Stimulated activated CD4-positive, alpha-beta T cell treated with anti-CD3 and anti-CD28 coated beads, Interleukin-2, amount 100 ng/mL, for 4 hours (primary cell): ENCODE measurements around the gene STRA6.

Experiments used
- DNase-seq: peaks from one replicate; pipeline ENCODE4 v3.0.0-alpha.2; 2020; ENCODE audit warnings: low read depth

Gene STRA6, protein sequence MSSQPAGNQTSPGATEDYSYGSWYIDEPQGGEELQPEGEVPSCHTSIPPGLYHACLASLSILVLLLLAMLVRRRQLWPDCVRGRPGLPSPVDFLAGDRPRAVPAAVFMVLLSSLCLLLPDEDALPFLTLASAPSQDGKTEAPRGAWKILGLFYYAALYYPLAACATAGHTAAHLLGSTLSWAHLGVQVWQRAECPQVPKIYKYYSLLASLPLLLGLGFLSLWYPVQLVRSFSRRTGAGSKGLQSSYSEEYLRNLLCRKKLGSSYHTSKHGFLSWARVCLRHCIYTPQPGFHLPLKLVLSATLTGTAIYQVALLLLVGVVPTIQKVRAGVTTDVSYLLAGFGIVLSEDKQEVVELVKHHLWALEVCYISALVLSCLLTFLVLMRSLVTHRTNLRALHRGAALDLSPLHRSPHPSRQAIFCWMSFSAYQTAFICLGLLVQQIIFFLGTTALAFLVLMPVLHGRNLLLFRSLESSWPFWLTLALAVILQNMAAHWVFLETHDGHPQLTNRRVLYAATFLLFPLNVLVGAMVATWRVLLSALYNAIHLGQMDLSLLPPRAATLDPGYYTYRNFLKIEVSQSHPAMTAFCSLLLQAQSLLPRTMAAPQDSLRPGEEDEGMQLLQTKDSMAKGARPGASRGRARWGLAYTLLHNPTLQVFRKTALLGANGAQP

DNA sequence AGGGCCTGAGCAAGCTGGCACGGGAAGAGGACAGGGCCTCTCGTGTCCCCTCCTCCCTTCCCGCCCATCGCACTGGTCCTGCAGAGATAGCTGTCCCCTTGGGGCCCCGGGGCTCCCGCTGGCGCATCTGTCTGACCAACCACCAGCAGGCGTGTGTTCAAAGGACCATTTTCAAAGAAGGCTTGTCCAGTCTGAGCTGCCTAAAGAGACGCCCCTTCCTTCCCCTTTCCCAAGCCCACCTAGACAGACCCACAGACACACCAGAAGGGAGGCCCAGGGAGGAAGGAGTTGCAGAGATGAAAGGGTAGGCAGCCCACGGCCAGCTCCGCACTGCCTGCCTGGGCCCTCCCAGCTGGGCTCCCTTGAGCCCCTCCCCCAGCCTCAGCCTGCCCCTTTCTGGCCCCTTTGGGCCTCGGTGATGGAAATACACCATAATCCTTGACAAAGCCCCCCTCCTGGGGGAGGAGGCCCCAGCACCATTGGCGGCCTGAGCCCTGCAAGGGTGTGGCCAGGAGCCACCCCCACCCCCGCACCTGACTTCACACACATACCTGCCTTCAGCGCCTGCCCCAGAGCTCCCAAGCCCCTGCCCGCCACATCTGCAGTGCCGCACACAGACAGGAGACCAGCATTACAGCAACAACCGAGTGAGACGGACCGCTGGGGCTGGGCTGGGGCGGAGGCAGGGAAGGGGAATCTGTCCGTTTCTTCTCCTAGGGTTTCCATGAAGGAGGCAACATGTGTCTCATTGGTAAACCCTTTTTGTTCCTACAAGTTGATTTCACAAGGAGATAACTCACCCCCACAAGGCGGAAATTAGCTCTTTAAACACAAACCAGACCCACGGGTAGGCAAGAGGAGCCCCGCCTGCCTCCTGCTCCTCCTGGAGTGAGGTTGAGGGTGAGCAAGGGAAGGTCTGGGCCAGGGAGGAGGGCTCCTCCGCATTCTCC, at the start of gene STRA6:
STRA6 (minus strand) TSS at position 336 of the 950 bp plus-strand sequence. CDS start 520 bp downstream, outside the sequence.
- DNase-seq: no peak

GRCh38 chr15:74252291-74252690, 49.7 kb upstream of the STRA6 start:
- no peak for DNase-seq

DNA sequence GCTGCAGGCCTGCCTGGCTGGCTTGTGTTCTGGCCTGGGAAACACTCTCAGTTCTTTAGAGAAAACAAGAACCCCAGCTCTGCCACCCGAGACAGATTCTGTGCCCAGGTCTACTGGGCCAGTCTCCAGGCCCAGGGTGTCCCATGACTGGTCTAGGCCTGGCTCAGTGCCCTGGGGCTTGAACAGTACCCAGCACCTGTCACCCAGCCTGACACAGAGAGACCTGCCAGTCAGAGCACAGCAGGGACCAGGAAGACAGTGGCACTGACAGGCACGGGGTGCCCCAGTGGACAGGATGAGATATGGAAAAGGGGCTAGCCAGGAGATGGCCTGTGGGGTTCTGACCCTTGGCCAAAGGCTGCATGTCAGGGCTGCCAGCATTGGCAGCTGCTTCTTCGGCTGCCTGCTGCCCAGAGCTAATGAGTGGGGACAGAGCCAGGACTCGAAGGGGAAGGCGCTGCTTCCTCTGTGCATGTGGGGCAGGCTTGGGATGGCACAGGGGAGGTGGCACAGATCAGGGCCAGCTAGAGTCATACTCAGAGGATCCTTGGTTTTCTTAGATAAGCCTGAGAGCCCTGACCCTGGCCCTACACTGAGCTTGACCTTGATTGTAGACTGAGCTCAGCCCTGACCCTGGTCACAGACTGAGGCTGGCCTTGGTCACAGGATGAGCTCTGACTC, 48.7 kb upstream of the STRA6 start:
- no peak for DNase-seq

- no peak for DNase-seq
These were observed 47.7 kb upstream of the STRA6 start for GRCh38 chr15:74250266-74250665.

GRCh38 chr15:74245342-74245931, 42.9 kb upstream of the STRA6 start:
- no peak for DNase-seq

DNA sequence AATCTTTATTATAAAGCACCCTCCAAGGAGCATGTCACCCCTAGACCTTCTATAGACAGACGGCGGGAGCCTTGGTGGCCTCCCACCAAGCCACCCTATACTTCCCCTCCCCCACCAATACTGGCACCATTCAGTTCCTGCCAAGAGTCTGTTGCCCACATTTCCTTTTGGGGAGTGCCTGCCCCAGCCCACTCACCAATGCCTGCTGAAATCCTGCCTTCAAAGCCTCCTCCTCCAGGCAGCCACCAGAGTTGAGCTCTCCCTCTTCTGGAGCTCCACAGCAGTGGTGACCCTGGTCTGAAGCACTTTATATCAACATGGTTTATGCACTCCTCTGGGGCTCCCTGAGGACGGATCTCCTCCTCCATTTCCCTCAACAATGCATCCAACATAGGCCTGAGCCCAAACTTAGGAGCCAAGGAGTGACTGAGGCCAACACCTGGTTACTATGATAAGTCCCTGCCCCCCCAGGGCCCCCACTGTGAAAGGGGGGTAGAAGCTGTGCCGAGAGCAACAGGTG, 42.3 kb upstream of the STRA6 start:
- DNase-seq: no peak

DNA sequence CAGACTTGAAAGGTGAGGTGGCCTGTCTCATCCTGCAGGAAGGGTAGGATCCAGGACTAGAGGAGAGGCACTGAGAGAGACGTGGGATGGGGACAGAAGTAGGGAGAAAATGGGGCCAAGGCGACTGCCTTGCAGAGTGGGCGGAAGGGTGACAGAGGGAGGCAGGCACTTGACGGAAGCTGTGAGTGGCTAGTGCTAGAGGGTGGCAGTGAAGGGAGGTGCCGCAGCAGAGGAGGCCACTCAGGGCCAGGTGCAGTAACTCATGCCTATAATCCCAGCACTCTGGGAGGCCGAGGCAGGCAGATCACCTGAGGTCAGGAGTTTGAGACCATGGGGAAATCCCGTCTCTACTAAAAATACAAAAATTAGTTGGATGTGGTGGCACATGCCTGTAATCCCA, 40.8 kb upstream of the STRA6 start:
- no peak for DNase-seq

- DNase-seq: no peak
These were observed 40.0 kb upstream of the STRA6 start for GRCh38 chr15:74242441-74243185.

- DNase-seq: no peak
These were observed 38.5 kb upstream of the STRA6 start for GRCh38 chr15:74240897-74241614.

GRCh38 chr15:74240002-74240568, 37.5 kb upstream of the STRA6 start:
- no peak for DNase-seq

DNA sequence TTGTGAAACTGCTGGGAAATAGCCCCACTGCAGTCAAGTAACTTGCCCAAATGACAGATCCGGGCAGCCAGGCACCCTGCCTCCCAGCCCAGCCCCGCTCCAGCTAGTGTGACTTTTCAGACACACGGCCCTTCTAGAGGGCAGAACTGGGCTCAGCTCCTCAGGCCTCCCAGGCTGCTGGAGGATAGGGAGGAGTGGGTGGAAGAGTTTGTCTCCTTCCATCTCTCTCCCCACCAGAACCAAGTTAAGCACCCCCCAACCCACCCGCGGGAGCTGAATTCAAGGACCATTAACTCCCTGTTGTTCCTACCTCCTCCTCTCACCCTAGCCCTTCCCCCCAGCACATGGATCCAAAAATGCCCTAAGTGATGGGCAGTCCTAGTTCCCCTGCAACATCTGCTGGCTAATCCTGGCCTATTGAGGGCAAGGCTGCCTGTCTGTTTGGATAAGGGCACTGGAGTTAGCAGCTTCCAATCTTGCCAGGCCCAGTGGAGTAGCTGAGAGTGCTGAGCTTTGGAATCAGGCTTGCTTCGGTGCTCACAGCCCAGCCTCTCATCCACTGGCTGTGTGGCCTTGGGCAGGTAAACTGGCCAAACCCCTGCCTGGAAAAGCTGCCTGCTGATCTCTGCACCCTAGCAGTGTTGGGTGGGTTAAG, 36.6 kb upstream of the STRA6 start:
- no peak for DNase-seq

DNA sequence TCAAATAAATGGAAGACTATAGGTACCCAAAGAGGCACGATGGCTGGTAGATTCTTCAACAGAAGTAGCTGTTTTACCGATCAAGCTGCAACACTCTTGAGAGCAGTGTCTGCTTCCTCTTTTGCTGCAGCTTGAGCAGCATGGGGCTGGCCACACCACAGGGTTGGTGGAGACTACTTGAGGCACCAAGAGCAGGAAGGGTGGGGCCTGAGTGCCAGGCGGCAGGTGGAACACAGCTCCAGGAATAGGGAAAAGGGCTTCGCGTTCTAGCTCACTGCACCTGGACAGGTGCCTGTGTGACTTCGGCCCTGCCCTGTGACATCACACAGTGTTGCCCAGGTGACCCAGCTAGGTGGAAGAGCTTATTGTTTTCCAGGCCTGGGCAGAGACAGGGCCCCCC, 33.4 kb upstream of the STRA6 start, which contains the start of gene CCDC33:
CCDC33 (plus strand) TSS at position 365 of the 400 bp plus-strand sequence. CDS start 394 bp downstream, outside the sequence.
- DNase-seq: no peak

- DNase-seq: no peak
These were observed 31.9 kb upstream of the STRA6 start for GRCh38 chr15:74234598-74234875.

- no peak for DNase-seq
These were observed 31.4 kb upstream of the STRA6 start for GRCh38 chr15:74233851-74234597.

GRCh38 chr15:74233373-74233772, 30.8 kb upstream of the STRA6 start:
- DNase-seq: no peak

GRCh38 chr15:74231475-74231874, 28.9 kb upstream of the STRA6 start:
- no peak for DNase-seq

DNA sequence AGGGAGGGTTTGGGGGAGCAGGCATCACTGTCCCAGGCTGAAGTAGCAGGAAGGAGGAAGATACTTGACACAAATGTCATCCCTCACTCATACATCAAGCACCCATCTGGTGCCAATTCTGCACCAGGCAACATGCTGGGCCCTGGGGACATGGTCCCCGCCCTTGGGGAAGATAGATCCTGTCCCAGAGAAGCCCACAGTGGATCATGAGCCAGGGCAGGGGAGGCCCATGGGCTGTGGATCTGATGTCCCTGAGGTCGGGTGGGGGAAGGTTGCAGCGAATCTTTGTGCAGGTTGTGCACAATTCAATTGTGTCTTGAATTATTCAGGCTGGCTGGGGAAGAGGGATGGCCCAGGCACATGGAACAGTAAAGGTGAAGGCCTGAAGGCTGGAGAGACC, 27.1 kb upstream of the STRA6 start:
- DNase-seq: no peak

- no peak for DNase-seq
These were observed 26.1 kb upstream of the STRA6 start for GRCh38 chr15:74228723-74229081.
